NCI-H1694 (cell line): Measurements from ENCODE around the gene HCLS1.
"Not testable (repeated sequence)": the region's sequence is repeated elsewhere in the genome, so short reads cannot be mapped to it uniquely, and the experiment has no call there.

Experiments
- DNase-seq: peaks from one replicate; lab custom pipeline; 2025; lab: John Stamatoyannopoulos, UW

HCLS1 gene

DNA sequence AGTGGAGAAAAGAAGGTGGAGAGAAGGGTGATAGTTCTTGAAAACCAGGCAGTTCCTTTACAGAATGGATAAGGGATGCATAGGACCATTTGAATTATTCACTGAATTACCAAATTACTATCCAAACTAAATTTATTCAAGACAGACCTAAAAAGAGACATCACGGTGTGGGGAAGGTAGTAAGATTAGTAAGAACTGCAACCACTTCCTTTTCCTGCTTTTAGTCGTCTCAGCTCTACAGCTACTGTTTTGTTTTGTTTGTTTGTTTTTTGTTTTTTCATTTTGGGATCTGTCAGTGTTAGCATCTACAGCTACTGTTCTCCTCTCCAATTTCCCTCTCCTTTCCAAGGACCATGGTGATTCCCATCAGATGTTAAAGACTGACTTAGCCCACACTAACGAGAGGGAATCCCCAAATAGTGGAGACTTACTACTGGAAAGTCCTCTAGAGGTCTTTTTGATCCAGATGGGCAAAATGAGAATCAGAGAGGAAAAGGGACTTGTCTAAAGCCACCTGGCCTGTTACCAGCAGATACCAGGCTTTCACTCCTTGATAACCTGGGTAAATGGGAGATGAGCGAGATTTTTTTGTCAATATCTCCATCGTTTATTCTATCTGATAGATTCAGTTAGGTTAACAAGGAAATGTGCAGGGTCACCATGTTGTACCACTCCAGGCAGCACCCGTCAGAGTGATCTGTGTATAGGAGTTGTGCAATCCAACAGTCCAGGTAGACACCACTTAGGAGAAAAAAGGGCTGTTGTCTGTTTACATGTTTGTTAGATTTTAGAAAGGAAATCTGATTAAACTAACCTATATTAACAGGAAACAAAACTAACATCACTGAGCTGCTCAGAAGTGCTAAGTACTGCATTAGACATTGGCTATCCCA, 6.0 kb downstream of the HCLS1 start:
- no peak for DNase-seq

- DNase-seq, result no peak
These were observed 9.0 kb downstream of the HCLS1 start for GRCh38 chr3:121651684-121652083.

DNA sequence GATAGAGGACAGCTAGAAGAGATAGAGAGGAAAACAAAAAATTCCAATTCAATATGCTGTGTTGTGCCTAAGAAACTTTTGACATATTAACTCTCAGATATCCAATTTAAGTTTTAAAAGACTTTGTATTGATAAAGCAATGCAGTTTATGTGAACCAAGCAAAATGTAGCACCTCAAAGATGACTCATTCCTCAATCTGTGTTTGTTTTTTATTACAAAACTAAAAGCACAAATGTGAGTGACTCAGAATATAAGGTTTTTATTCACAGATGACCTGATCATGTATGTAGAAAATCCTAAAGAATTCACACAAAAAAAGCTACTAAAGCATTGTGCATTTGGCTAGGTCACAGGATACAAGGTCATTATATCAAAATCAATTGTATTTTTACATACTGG, 11.1 kb downstream of the HCLS1 start:
- DNase-seq, result no peak

DNA sequence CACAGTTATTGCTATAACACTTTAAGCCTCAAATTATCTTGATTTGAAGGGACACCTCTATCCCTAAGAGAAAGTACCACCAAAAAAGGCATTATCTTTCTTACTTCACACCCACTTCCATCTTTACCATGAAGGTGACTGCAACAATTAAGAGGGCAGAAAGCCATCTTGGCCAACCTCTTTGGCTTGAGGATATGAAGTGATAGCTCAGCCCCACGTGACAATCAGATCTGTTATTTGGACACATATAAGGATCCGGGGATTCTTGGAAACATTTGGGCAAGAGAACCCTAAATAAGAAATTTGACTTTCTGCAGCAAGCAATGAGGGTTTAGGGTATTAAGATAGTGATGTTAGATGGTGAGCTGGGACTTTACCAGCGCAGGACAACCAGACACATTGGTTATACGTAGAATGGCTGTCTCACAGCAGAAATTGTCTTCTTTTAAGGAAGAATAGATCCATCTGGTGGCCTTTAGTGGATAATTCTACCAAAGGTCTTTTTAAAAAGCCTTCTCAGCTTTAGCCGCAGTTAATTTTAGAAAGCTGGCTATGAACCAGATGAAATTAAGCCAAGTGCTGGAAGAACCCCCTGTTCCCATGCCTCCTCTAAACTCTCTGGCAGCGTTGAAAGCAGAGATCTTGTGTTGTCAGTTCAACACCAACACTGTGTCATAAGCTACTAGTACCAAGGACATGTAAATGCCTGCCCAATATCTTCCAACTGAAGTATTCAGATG, 12.3 kb downstream of the HCLS1 start:
- DNase-seq, result no peak

- DNase-seq, result no peak
These were observed 15.6 kb downstream of the HCLS1 start for GRCh38 chr3:121645054-121645453.

DNA sequence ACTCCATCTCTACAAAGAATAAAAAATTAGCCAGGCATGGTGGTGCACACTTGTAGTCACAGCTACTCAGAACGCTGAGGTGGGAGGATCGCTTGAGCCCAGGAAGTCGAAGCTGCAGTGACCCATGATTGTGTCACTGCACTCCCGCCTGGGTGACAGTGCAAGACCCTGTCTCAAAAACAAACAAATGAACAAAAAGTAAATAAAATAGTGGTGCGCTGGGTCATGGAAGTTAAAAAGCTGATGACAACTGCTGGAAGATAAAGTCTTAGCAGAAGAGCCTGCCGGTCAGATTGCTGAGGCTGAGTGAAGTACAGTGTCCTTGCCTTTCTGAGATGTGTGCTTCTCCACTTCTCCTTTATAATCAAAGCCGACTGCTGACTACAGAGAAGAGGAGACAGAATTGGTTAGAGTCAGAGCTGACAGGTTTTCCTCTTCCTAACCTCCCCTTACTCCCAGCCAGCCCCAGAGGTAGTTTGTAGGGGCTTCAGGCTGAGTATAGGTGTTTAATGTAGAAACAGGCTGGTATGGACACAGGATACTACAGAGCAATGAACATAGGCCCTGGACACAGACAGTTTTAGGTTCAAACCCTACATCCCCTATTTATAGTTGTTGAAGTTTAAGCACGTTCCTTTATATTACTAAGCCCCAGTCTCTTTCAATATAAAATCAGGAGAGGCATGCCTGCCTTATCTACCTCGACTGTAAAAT, 17.9 kb downstream of the HCLS1 start:
- DNase-seq, result no peak

DNA sequence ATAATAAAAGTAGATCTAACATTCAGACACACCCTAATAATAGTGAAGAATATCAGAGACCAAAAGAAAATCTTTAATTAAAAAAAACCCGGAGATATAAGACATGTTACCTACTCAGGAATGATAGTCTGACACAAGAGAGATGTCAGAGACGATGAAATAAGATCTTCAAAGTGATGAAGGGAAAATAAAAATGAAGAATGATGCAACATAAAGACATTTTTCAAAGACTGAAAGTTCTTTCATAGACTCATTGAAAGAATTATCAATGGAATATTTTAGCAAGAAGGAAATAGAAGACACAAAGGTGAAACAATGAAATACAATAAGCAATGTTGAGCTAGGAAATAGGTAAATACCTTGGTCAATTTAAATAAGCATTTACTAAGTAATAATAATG, 19.6 kb downstream of the HCLS1 start:
- DNase-seq, result no peak

DNA sequence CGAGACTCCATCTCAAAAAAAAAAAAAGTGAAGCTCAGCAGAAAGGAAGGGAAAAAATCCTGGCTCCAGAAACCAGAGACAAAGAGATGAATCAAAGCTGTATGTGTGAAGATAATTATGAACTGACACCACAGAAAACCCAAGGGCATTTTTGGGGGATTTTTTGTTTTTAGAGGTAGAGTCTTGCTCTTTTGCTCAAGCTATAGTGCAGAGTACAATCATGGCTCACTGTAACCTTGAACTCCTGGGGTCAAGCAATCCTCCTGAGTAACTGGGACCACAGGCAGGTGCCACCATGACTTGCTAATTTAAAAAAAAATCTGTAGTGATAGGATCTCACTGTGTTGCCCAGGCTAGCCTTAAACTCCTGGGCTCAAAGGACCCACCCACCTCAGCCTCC, 22.8 kb downstream of the HCLS1 start:
- no peak for DNase-seq

- no peak for DNase-seq
These were observed 30.3 kb downstream of the HCLS1 start for GRCh38 chr3:121630355-121630754.

DNA sequence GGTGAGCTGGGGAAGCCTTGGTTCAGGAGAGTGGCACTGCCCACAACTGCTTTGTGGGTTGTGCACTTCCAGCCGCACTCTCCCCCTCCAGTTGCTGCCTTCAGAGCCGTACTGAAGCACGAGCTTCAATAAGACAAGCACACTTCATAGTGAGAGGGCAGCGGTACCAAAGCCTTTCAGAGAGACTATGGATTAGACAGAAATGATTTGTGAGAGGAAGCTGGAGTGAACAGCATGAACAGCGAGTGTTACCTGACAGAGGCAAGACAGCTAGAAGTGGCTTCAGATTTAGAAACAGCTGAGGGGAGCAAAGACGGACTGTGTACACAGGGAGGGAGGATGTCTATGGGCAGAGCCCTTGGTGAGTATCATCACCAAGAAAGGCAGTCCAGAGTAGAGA, 31.1 kb downstream of the HCLS1 start:
- no peak for DNase-seq

- no peak for DNase-seq
These were observed 33.1 kb downstream of the HCLS1 start for GRCh38 chr3:121627622-121628021.

DNA sequence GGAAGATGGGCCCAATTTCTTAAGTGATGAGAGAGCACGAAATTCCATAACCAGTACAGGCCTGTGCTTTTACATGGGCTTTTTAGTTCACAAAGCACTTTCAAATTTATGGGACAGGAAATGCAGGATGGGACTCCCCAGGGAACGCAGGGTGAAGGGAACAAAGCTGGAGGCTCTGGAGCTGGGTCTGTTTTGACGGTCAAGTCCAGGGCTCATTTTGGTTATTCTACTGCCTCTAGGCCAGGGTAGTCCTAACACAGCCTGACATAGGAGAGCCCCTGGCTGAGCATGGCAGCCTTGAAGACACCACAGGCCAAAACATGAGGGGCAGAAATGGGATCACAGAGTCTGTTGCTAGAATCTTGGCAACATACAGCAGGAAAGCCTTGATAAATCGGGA, 33.5 kb downstream of the HCLS1 start:
- DNase-seq, result no peak

- DNase-seq, result no peak
These were observed 34.2 kb downstream of the HCLS1 start for GRCh38 chr3:121626495-121626894.

GRCh38 chr3:121624147-121624899, 36.4 kb downstream of the HCLS1 start:
- no peak for DNase-seq

DNA sequence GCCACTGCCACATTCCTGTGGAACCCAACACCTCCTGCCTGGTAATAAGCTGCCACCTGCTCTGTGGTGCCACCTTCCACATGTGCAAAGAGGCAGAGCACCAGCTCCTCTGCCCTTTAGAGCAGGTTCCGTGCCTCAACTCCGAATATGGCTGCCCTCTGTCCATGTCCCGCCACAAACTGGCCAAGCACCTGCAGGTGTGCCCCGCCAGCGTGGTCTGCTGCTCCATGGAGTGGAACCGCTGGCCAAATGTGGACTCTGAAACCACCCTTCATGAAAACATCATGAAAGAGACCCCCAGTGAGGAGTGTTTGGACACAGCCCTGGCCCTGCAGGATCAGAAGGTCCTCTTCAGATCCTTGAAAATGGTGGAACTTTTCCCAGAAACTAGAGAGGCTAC, 39.2 kb downstream of the HCLS1 start:
- no peak for DNase-seq

DNA sequence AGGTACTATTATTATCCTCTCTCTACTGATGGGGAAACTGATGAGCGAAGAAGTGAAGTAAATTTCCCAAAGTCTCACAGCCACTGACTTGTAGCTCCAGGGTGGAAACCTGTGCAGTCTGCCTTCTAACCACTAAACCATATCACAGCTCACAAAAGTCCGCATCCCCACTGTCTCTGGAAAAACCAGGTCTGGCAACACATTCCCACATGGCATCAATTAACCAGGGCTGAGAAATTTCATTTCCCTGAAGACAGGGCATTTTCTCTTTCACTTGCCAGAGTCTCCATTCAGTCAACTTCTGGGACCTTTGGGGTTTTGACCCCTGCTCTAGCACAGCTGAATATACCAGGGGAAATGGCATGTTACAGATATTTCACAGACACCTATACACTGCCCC, 41.0 kb downstream of the HCLS1 start:
- no peak for DNase-seq

DNA sequence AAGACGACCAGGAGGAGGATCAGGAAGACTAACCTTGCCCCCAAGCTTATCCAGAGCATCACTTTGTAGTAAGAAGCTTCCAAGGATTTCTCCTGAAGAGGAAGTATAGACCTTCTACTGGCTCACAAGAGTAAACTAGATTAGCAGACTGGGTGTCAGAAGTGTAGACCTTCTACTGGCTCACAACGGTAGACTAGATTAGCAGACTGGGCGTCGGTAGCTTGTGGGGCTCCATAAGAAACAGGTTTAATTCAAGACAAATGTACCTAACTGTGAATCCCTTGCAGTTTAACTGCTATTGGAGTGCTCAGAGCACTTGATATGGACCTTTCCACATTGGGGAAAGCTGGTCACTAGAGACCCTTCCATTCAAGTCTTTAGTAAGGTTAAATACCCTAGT, 54.6 kb downstream of the HCLS1 start:
- DNase-seq, result no peak

GRCh38 chr3:121604759-121605158, 55.9 kb downstream of the HCLS1 start:
- no peak for DNase-seq

DNA sequence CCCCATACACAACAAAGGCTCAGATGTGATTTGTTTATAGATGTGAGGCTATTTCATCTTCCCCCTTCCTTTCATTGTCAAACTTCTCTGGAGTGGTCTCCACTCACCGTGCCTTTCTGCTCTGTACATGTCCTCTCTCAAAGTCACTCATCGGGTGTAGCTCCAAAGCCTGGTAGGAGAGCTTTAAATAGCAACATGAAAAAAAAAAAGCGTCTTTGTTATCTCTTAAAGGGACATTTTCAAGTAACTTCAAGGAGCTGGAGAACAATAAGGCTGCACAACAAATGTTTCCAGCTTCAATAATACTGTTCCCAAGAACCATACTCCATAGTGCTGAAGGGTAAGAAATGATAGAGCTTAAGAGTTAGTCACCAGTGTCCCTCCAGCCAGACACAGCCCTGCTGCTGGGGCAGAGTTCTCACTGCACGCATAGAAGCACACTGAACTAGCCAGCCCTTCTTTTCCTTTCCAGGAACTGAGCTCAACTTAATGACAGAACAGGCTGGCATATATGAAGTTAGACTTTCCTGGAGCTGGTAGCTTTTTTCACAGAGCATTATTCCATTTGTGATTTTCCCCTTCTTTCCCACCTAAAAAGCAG, 59.4 kb downstream of the HCLS1 start:
- no peak for DNase-seq

DNA sequence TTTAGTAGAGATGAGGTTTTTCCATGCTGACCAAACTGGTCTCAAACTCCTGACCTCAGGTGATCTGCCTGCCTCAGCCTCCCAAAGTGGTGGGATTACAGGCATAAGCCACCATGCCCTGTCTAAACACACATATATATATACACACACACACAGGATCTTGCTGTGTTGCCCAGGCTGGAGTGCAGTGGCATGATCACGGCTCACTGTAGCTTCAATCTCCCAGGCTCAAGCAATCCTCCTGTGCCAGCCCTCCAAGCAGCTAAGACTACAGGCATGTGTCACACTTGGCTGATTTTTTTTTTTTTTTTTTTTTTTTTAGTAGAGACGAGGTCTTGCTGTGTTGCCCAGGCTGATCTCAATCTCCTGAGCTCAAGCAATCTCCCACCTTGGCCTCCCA, 60.8 kb downstream of the HCLS1 start:
- DNase-seq, result not testable (repeated sequence)

- no peak for DNase-seq
These were observed 62.1 kb downstream of the HCLS1 start for GRCh38 chr3:121598564-121598963.
